ENCODE measurements around the gene NBEA.
"Not testable (repeated sequence)": the region's sequence is repeated elsewhere in the genome, so short reads cannot be mapped to it uniquely, and the experiment has no call there.

Gene NBEA

GRCh38 chr13:35086667-35087066 lies 144.6 kb downstream of the NBEA start:
- peak; percentile 9 for DNase-seq (ENCODE audit: low read depth)
- no peak overlapping the region for H3K4me3 ChIP-seq (ENCODE audit: low read depth, low read length)
- TF ChIP-seq CTCF (conservative IDR thresholded peaks at IDR 0.05; ENCODE audit: low read depth, low read length): no peak

GRCh38 chr13:35092251-35092650 lies 150.2 kb downstream of the NBEA start:
- H3K4me3 ChIP-seq (ENCODE audit: low read depth, low read length): no peak overlapping the region
- DNase-seq (ENCODE audit: low read depth): no peak
- no peak for TF ChIP-seq CTCF (conservative IDR thresholded peaks at IDR 0.05; ENCODE audit: low read depth, low read length)

GRCh38 chr13:35092751-35093150 lies 150.7 kb downstream of the NBEA start:
- DNase-seq (ENCODE audit: low read depth): no peak
- TF ChIP-seq CTCF (conservative IDR thresholded peaks at IDR 0.05; ENCODE audit: low read depth, low read length): no peak
- H3K4me3 ChIP-seq (ENCODE audit: low read depth, low read length): no peak overlapping the region

- TF ChIP-seq CTCF (conservative IDR thresholded peaks at IDR 0.05; ENCODE audit: low read depth, low read length): no peak
- no peak overlapping the region for H3K4me3 ChIP-seq (ENCODE audit: low read depth, low read length)
- DNase-seq (ENCODE audit: low read depth): no peak
Measured at GRCh38 chr13:35093356-35093755, 151.3 kb downstream of the NBEA start.

- not testable (repeated sequence) for DNase-seq (ENCODE audit: low read depth); H3K4me3 ChIP-seq (ENCODE audit: low read depth, low read length)
Measured at GRCh38 chr13:35106771-35107170, 164.7 kb downstream of the NBEA start.

GRCh38 chr13:35107535-35107934 lies 165.5 kb downstream of the NBEA start:
- H3K4me3 ChIP-seq (ENCODE audit: low read depth, low read length): no peak overlapping the region
- no peak for TF ChIP-seq CTCF (conservative IDR thresholded peaks at IDR 0.05; ENCODE audit: low read depth, low read length)
- DNase-seq (ENCODE audit: low read depth): no peak

- not testable (repeated sequence) for DNase-seq (ENCODE audit: low read depth); H3K4me3 ChIP-seq (ENCODE audit: low read depth, low read length)
Measured at GRCh38 chr13:35113612-35114011, 171.5 kb downstream of the NBEA start.

- no peak for TF ChIP-seq CTCF (conservative IDR thresholded peaks at IDR 0.05; ENCODE audit: low read depth, low read length)
- no peak for DNase-seq (ENCODE audit: low read depth)
- no peak overlapping the region for H3K4me3 ChIP-seq (ENCODE audit: low read depth, low read length)
Measured at GRCh38 chr13:35127466-35127865, 185.4 kb downstream of the NBEA start.

Data from choroid plexus epithelial cell (primary cell).